Ishikawa (cell line): ENCODE measurements around the gene AMIGO2.

Experiments used
- CEBPB ChIP-seq: IDR thresholded peaks from 2 replicates; pipeline ENCODE4 v1.6.1; 2012
- CREB1 ChIP-seq: IDR thresholded peaks from 2 replicates; pipeline ENCODE4 v1.6.1; 2012; ENCODE audit warnings: low read depth
- EGR1 ChIP-seq: IDR thresholded peaks from 2 replicates; pipeline ENCODE4 v1.6.1; 2012
- EP300 ChIP-seq: IDR thresholded peaks from 2 replicates; pipeline ENCODE4 v1.6.1; 2012; ENCODE audit warnings: borderline replicate concordance
- FOXM1 ChIP-seq: IDR thresholded peaks from 2 replicates; pipeline ENCODE4 v1.6.1; 2012; ENCODE audit warnings: low read depth, borderline replicate concordance
- MAX ChIP-seq: IDR thresholded peaks from 2 replicates; pipeline ENCODE4 v1.6.1; 2012
- NFIC ChIP-seq: IDR thresholded peaks from 2 replicates; pipeline ENCODE4 v1.6.1; 2012
- RAD21 ChIP-seq: IDR thresholded peaks from 2 replicates; pipeline ENCODE4 v1.6.1; 2012; ENCODE audit warnings: low read depth
- REST ChIP-seq: IDR thresholded peaks from 2 replicates; pipeline ENCODE4 v1.6.1; 2012; ENCODE audit warnings: low read depth, mild to moderate bottlenecking
- TAF1 ChIP-seq: IDR thresholded peaks from 2 replicates; pipeline ENCODE4 v1.6.1; 2012; ENCODE audit warnings: low read depth, mild to moderate bottlenecking
- TCF12 ChIP-seq: IDR thresholded peaks from 2 replicates; pipeline ENCODE4 v1.6.1; 2012; ENCODE audit warnings: low read depth
- TEAD4 ChIP-seq: IDR thresholded peaks from 2 replicates; pipeline ENCODE4 v1.6.1; 2012
- USF1 ChIP-seq: IDR thresholded peaks from 2 replicates; pipeline ENCODE4 v1.6.1; 2012
- YY1 ChIP-seq: IDR thresholded peaks from 2 replicates; pipeline ENCODE4 v1.6.1; 2012; ENCODE audit warnings: low read depth
- ZBTB7A ChIP-seq: IDR thresholded peaks from 2 replicates; pipeline ENCODE4 v1.6.1; 2012; ENCODE audit warnings: low read depth

The AMIGO2 gene

DNA sequence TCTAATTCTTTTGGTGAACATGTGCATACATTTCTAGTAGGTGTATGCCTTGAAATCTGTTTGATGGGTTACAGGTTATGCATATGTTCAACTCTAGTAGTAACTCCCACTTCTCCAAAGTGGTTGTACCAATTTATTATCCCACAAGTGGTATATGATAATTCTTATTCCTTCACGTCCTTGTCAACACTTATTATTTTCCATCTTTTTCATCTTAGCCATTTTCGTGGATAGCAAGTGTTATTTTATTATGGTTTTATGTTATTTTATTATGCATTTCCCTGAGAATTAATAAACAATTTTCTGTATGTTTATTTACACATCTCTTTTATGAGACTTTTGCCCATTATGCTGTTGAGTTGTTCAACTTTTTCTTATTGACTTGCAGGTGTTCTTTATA is 11.2 kb upstream of the AMIGO2 start:
- TF ChIP-seq RAD21: no peak
- no peak for TF ChIP-seq ZBTB7A
- TF ChIP-seq EP300: no peak
- TF ChIP-seq REST: no peak
- TF ChIP-seq CREB1: no peak
- TF ChIP-seq TCF12: no peak
- TF ChIP-seq EGR1: no peak
- TF ChIP-seq FOXM1: no peak
- no peak for TF ChIP-seq CEBPB
- no peak for TF ChIP-seq MAX
- TF ChIP-seq TEAD4: no peak
- TF ChIP-seq YY1: no peak
- TF ChIP-seq NFIC: no peak
- TF ChIP-seq USF1: no peak
- no peak for TF ChIP-seq TAF1

DNA sequence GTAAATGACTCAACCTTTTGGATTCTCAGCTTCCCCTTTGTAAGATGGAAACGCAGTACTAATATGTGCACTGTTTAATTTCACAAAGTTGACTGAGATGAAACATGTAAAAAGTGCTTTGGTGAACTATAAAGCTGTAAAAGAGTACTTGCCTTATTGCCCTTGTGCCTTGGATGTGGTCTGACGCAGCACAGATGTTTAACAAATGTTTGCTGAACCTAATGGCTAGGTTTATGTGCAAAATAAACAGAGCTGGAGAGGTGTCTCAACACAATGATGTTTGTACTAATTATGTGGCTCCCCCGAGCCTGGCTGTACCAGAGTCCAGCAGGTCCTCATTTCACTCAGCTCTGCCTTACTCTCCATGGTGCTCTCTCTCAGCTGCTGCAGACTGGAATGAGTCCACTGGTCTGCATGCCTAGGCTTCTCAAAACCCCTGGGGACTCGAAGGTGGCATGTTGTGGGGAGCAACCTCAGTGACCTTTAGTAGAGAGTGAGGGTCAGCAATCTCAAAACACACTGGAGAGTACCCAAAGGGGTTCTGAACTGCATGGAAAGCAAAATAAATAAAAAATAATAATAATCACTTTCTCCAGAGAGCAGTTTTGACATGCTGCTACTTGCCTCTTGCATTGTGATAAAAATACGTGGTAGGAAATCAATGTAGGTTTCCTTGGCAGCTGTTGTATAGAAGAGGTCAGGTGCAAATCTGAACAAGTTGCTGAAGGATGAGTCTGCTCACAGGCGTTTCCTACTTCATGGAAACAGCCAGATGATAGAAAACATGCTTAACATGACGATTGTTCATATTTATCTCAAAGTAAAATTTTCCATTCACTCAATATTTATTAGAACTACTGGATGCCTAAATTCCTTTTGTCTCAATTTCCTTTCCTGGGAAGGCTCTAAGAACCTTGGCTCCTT is 8.5 kb upstream of the AMIGO2 start:
- TF ChIP-seq ZBTB7A: no peak
- TF ChIP-seq USF1: no peak
- TF ChIP-seq TEAD4: peak; percentile 53
- TF ChIP-seq TCF12: no peak
- no peak for TF ChIP-seq EGR1
- TF ChIP-seq YY1: no peak
- TF ChIP-seq EP300: peak; percentile 32; the same call in 1 of the 2 replicates
- no peak for TF ChIP-seq CREB1
- TF ChIP-seq NFIC: no peak; the same call in 1 of the 2 replicates
- TF ChIP-seq REST: no peak
- no peak for TF ChIP-seq RAD21
- peak; percentile 14; the same call in 1 of the 2 replicates for TF ChIP-seq FOXM1
- TF ChIP-seq CEBPB: no peak
- peak; percentile 46 for TF ChIP-seq MAX
- TF ChIP-seq TAF1: peak; percentile 12; the same call in 1 of the 2 replicates

GRCh38 chr12:47087088-47087688 is 7.4 kb upstream of the AMIGO2 start:
- TF ChIP-seq TCF12 (peak; percentile 91), EP300 (peak; percentile 97), ZBTB7A (no peak), RAD21 (no peak), TAF1 (no peak), TEAD4 (peak; percentile 96), CREB1 (no peak), FOXM1 (peak; percentile 98), NFIC (peak; percentile 97), CEBPB (peak; percentile 62), REST (no peak), EGR1 (no peak), YY1 (peak; percentile 63; the same call in 1 of the 2 replicates), MAX (no peak)
